ENCODE data around the gene SLC8A2. TPM values are rescaled to one million over a fixed set of nuclear protein-coding genes. Genes with fewer than 3 reads are reported as not detected.

Gene SLC8A2
- polyA plus RNA-seq, 1 donor (not counting 4 experiments of a cell fraction or from before 2014, with no cell fraction given): 0.17 TPM

- Histone ChIP-seq H3K9me3 (ENCODE audit: control insufficient read depth, low read depth, low read length) (no peaks in the 10 kb centered on the region), H3K79me2 (ENCODE audit: control insufficient read depth, insufficient read depth, low read length) (no peaks in the 10 kb centered on the region), H3K4me3 (ENCODE audit: control insufficient read depth in 2 of 3, extremely low read depth in 1 of 3, insufficient read depth in 2 of 3, low read depth in 1 of 3, low read length in 3 of 3) (no peak overlapping the region), H3K9ac (ENCODE audit: control insufficient read depth, extremely low read depth, insufficient read depth, low read length) (no peak overlapping the region), H3K27ac (ENCODE audit: control insufficient read depth, insufficient read depth, low read length) (no peak overlapping the region), H3K9me1 (ENCODE audit: control insufficient read depth, extremely low read depth, insufficient read depth, low read length) (no peaks in the 10 kb centered on the region), H3K36me3 (ENCODE audit: control insufficient read depth in 2 of 2, extremely low read depth in 1 of 2, insufficient read depth in 2 of 2, low read length in 2 of 2) (peaks cover 23 to 45% of the 10 kb centered on the region in 2 experiments), H4K20me1 (ENCODE audit: control insufficient read depth, extremely low read depth, insufficient read depth, low read length) (no peaks in the 10 kb centered on the region), H2AFZ (ENCODE audit: control insufficient read depth, low read length) (no peak overlapping the region), H3K4me1 (ENCODE audit: control insufficient read depth, extremely low read depth, insufficient read depth, low read length) (no peaks in the 10 kb centered on the region), H3K27me3 (ENCODE audit: control insufficient read depth, extremely low read depth, insufficient read depth, low read length) (no peaks in the 10 kb centered on the region), H3K4me2 (ENCODE audit: control insufficient read depth, extremely low read depth, insufficient read depth, low read depth, low read length) (no peak overlapping the region)
- FAIRE-seq (no peak), DNase-seq (ENCODE audit: low read depth, low spot score) (no peak)
- dilution Hi-C loops (cut with MboI; ENCODE audit: extremely low pct_ligation_motif_present, low sequenced_read_pairs): no loop called here
- TF ChIP-seq, protein P1, sequence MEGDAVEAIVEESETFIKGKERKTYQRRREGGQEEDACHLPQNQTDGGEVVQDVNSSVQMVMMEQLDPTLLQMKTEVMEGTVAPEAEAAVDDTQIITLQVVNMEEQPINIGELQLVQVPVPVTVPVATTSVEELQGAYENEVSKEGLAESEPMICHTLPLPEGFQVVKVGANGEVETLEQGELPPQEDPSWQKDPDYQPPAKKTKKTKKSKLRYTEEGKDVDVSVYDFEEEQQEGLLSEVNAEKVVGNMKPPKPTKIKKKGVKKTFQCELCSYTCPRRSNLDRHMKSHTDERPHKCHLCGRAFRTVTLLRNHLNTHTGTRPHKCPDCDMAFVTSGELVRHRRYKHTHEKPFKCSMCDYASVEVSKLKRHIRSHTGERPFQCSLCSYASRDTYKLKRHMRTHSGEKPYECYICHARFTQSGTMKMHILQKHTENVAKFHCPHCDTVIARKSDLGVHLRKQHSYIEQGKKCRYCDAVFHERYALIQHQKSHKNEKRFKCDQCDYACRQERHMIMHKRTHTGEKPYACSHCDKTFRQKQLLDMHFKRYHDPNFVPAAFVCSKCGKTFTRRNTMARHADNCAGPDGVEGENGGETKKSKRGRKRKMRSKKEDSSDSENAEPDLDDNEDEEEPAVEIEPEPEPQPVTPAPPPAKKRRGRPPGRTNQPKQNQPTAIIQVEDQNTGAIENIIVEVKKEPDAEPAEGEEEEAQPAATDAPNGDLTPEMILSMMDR (optimal IDR thresholded peaks at IDR 0.05 in 1 of 3, IDR thresholded peaks at IDR 0.05 in 1 of 3, conservative IDR thresholded peaks at IDR 0.05 in 1 of 3; ENCODE audit: extremely low read depth in 1 of 3, insufficient read depth in 2 of 3, low read length in 3 of 3): no peak
- TF ChIP-seq EZH2 (IDR thresholded peaks at IDR 0.05; ENCODE audit: low read length): no peak
Measured at GRCh38 chr19:47379381-47379938, 92.2 kb downstream of the SLC8A2 start.

DNA sequence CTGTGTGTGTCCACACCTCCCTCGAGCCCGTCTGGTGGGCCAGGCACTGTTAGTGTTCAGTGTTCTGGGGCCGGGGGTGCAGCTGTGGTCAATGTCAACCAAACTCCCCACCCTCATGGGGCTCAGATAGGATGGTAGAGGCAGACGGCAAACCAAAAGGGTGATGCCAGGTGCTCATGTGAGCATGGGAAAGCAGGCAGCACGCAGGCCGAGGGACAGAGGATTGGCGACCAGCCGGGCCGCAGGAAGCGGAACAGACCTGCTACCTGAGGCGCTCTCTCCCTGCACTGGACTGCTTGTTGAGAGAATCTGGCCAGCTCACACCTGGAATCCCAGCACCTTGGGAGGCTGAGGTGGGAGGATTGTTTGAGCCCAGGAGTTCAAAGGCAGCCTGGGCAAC lies 93.4 kb downstream of the SLC8A2 start:
- dilution Hi-C loops (cut with MboI; ENCODE audit: extremely low pct_ligation_motif_present, low sequenced_read_pairs): no loop called here
- no peaks in the 10 kb centered on the region for H4K20me1 ChIP-seq (ENCODE audit: control insufficient read depth, extremely low read depth, insufficient read depth, low read length)
- no peaks in the 10 kb centered on the region for H3K27me3 ChIP-seq (ENCODE audit: control insufficient read depth, extremely low read depth, insufficient read depth, low read length)
- no peaks in the 10 kb centered on the region for H3K79me2 ChIP-seq (ENCODE audit: control insufficient read depth, insufficient read depth, low read length)
- no peak overlapping the region for H3K9ac ChIP-seq (ENCODE audit: control insufficient read depth, extremely low read depth, insufficient read depth, low read length)
- no peak overlapping the region for H3K27ac ChIP-seq (ENCODE audit: control insufficient read depth, insufficient read depth, low read length)
- H3K9me1 ChIP-seq (ENCODE audit: control insufficient read depth, extremely low read depth, insufficient read depth, low read length): no peaks in the 10 kb centered on the region
- peaks cover 30 to 49% of the 10 kb centered on the region in 2 experiments for H3K36me3 ChIP-seq (ENCODE audit: control insufficient read depth in 2 of 2, extremely low read depth in 1 of 2, insufficient read depth in 2 of 2, low read length in 2 of 2)
- H3K4me1 ChIP-seq (ENCODE audit: control insufficient read depth, extremely low read depth, insufficient read depth, low read length): no peaks in the 10 kb centered on the region
- no peaks in the 10 kb centered on the region for H3K9me3 ChIP-seq (ENCODE audit: control insufficient read depth, low read depth, low read length)
- DNase-seq (ENCODE audit: low read depth, low spot score) (no peak), FAIRE-seq (no peak)
- H3K4me3 ChIP-seq (ENCODE audit: control insufficient read depth in 2 of 3, extremely low read depth in 1 of 3, insufficient read depth in 2 of 3, low read depth in 1 of 3, low read length in 3 of 3): no peak overlapping the region
- no peak overlapping the region for H3K4me2 ChIP-seq (ENCODE audit: control insufficient read depth, extremely low read depth, insufficient read depth, low read depth, low read length)
- no peak overlapping the region for H2AFZ ChIP-seq (ENCODE audit: control insufficient read depth, low read length)
- no peak for TF ChIP-seq EZH2 (IDR thresholded peaks at IDR 0.05; ENCODE audit: low read length)
- TF ChIP-seq, protein P1 (optimal IDR thresholded peaks at IDR 0.05 in 1 of 3, IDR thresholded peaks at IDR 0.05 in 1 of 3, conservative IDR thresholded peaks at IDR 0.05 in 1 of 3; ENCODE audit: extremely low read depth in 1 of 3, insufficient read depth in 2 of 3, low read length in 3 of 3): no peak

Other genes starting within 250 kb of the SLC8A2 start
- gene BBC3, start 240.7 kb downstream of the SLC8A2 start, polyA plus RNA-seq: 0.60 to 1.1 TPM (median 0.89 TPM) in 3 replicates
- 2.2 to 3.8 TPM (median 2.8 TPM) in 3 replicates for gene CCDC9, start 215.4 kb downstream of the SLC8A2 start, polyA plus RNA-seq
- gene INAFM1, start 197.0 kb downstream of the SLC8A2 start, polyA plus RNA-seq: 0.35 to 0.68 TPM (median 0.50 TPM) in 3 replicates
- 0.15 to 0.63 TPM (median 0.42 TPM) in 3 replicates for gene C5AR1, start 162.0 kb downstream of the SLC8A2 start, polyA plus RNA-seq
- 0.01 TPM in 1 of 3 replicates, not detected in the others for gene C5AR2, start 139.7 kb downstream of the SLC8A2 start, polyA plus RNA-seq
- 6.4 to 9.1 TPM (median 8.9 TPM) in 3 replicates for gene DHX34, start 122.6 kb downstream of the SLC8A2 start, polyA plus RNA-seq
- gene MEIS3, start 52.4 kb downstream of the SLC8A2 start, polyA plus RNA-seq: 1.7 to 4.3 TPM (median 3.0 TPM) in 3 replicates
- gene KPTN, start 12.3 kb upstream of the SLC8A2 start, polyA plus RNA-seq: 7.0 to 10.2 TPM (median 7.3 TPM) in 3 replicates
- gene NAPA, start 43.2 kb upstream of the SLC8A2 start, polyA plus RNA-seq: 89.0 to 109 TPM (median 99.8 TPM) in 3 replicates
- gene ZNF541, start 101.3 kb upstream of the SLC8A2 start, polyA plus RNA-seq: not detected in 3 replicates
- 0.28 to 0.50 TPM (median 0.42 TPM) in 3 replicates for gene BICRA, start 137.2 kb upstream of the SLC8A2 start, polyA plus RNA-seq
- gene EHD2, start 241.5 kb upstream of the SLC8A2 start, polyA plus RNA-seq: 18.3 to 48.5 TPM (median 23.7 TPM) in 3 replicates